IMR-90 (cell line): ENCODE results near the gene LSG1. TPM values are rescaled to one million over a fixed set of nuclear protein-coding genes. Genes with fewer than 3 reads are reported as not detected.

Experiments
- ATAC-seq: fragments of 200-7000 bp; cut with Tn5 transposase; 2 replicates; pipeline ENCODE4 v1.9.1; 2020; ENCODE audit warnings: low read depth, mild to moderate bottlenecking, moderate library complexity
- BruUV-seq: library from RNA; stranded (reverse); fragments of 400-500 nt; replicated peaks from 2 replicates; lab custom pipeline; 2021; lab: Mats Ljungman, UMichigan
- CTCF ChIA-PET: fragments of 300-600 bp; formaldehyde crosslinking; extraction: SDS; loops from one replicate; lab custom pipeline; 2021; ENCODE audit warnings: antibody characterized with exemption; lab: Yijun Ruan, JAX
- POLR2A ChIA-PET: fragments of 300-600 bp; sonication (Branson Sonifier 250); formaldehyde crosslinking; loops from one replicate; lab custom pipeline; 2022; ENCODE audit warnings: antibody characterized with exemption; ENCODE audit not compliant: unreplicated experiment; lab: Charles Lee
- DNase-seq: peaks from one replicate; pipeline ENCODE4 v3.0.0; 2013
- H2AFZ ChIP-seq: replicated peaks from 2 replicates; pipeline ENCODE3; 2013; ENCODE audit warnings: low read length, mild to moderate bottlenecking; ENCODE audit not compliant: poor library complexity
- H2AK5ac ChIP-seq: 2 replicates; pipeline ENCODE4 v1.6.1; 2013; ENCODE audit warnings: low read depth, low read length, inconsistent platforms
- H2AK9ac ChIP-seq: replicated peaks from 2 replicates; pipeline ENCODE3; 2013; ENCODE audit warnings: mild to moderate bottlenecking, low read depth, low read length, moderate library complexity; ENCODE audit not compliant: poor library complexity
- H2BK120ac ChIP-seq: 2 replicates; pipeline ENCODE4 v1.6.1; 2013; ENCODE audit warnings: low read depth, low read length, inconsistent platforms
- H2BK15ac ChIP-seq: 3 replicates; pipeline ENCODE4 v1.6.1; 2013; ENCODE audit warnings: low read depth, low read length, inconsistent platforms
- H2BK20ac ChIP-seq: 2 replicates; pipeline ENCODE4 v1.6.1; 2013; ENCODE audit warnings: low read depth, mild to moderate bottlenecking, inconsistent platforms, low read length, moderate library complexity
- H2BK5ac ChIP-seq: 2 replicates; pipeline ENCODE4 v1.6.1; 2013; ENCODE audit warnings: mild to moderate bottlenecking, low read depth, low read length, inconsistent platforms; ENCODE audit not compliant: poor library complexity, severe bottlenecking
- H3K14ac ChIP-seq: replicated peaks from 2 replicates; pipeline ENCODE4 v1.6.1; 2013; ENCODE audit warnings: low read depth, low read length, inconsistent platforms
- H3K18ac ChIP-seq: 2 replicates; pipeline ENCODE4 v1.6.1; 2013; ENCODE audit warnings: low read depth, low read length, control low read depth
- H3K23ac ChIP-seq: 2 replicates; pipeline ENCODE4 v1.6.1; 2013; ENCODE audit warnings: low read depth, low read length, inconsistent platforms
- H3K27ac ChIP-seq: 2 replicates; pipeline ENCODE4 v1.5.1; 2013; ENCODE audit warnings: mild to moderate bottlenecking, control low read depth, low read length; ENCODE audit not compliant: insufficient read depth
- H3K27me3 ChIP-seq: 2 replicates; pipeline ENCODE4 v1.6.1; 2013; ENCODE audit warnings: low read length; ENCODE audit not compliant: control insufficient read depth, insufficient read depth
- H3K36me3 ChIP-seq: 2 replicates; pipeline ENCODE4 v1.6.1; 2013; ENCODE audit warnings: low read length, mixed read lengths; ENCODE audit not compliant: control insufficient read depth, insufficient read depth
- H3K4ac ChIP-seq: 2 replicates; pipeline ENCODE4 v1.6.1; 2013; ENCODE audit warnings: low read depth, low read length, inconsistent platforms
- H3K4me1 ChIP-seq: 2 replicates; pipeline ENCODE4 v1.6.1; 2013; ENCODE audit warnings: low read length, mixed read lengths; ENCODE audit not compliant: control insufficient read depth, insufficient read depth
- H3K4me2 ChIP-seq: 2 replicates; pipeline ENCODE4 v1.6.1; 2013; ENCODE audit warnings: low read depth, mild to moderate bottlenecking, control low read depth, low read length, moderate library complexity
- H3K4me3 ChIP-seq: 2 replicates; pipeline ENCODE4 v1.5.1; 2013; ENCODE audit warnings: low read depth, mild to moderate bottlenecking, control low read depth, low read length, moderate library complexity; ENCODE audit not compliant: insufficient read depth
- H3K56ac ChIP-seq: 2 replicates; pipeline ENCODE4 v1.6.1; 2013; ENCODE audit warnings: low read length, inconsistent platforms; ENCODE audit not compliant: insufficient read depth; ENCODE audit errors: extremely low read depth
- H3K79me1 ChIP-seq, 2 experiments: 2 replicates each; pipeline ENCODE4 v1.6.1; 2013; ENCODE audit warnings: low read length in 2 of 2, inconsistent platforms in 1 of 2, low read depth in 1 of 2
- H3K9ac ChIP-seq: 2 replicates; pipeline ENCODE4 v1.6.1; 2013; ENCODE audit warnings: low read depth, low read length, control low read depth
- H3K9me1 ChIP-seq: 2 replicates; pipeline ENCODE4 v1.6.1; 2013; ENCODE audit warnings: low read length, inconsistent platforms; ENCODE audit not compliant: insufficient read depth
- H3K9me3 ChIP-seq: 2 replicates; pipeline ENCODE4 v1.6.1; 2013; ENCODE audit warnings: low read length; ENCODE audit not compliant: control insufficient read depth, insufficient read depth
- H4K20me1 ChIP-seq: 2 replicates; pipeline ENCODE4 v1.6.1; 2013; ENCODE audit warnings: low read length, inconsistent platforms; ENCODE audit not compliant: insufficient read depth
- H4K5ac ChIP-seq: 2 replicates; pipeline ENCODE4 v1.6.1; 2013; ENCODE audit warnings: mild to moderate bottlenecking, low read depth, low read length, control low read depth
- H4K8ac ChIP-seq, 2 experiments: 2 replicates each; pipeline ENCODE4 v1.6.1; 2013; ENCODE audit warnings: low read depth in 2 of 2, low read length in 2 of 2, control low read depth in 1 of 2, inconsistent platforms in 1 of 2
- H4K91ac ChIP-seq: 2 replicates; pipeline ENCODE4 v1.6.1; 2013; ENCODE audit warnings: low read depth, low read length, inconsistent platforms; ENCODE audit not compliant: insufficient read depth
- BHLHE40 ChIP-seq: fragments of 150-350 bp; IDR thresholded peaks from 2 replicates; pipeline ENCODE4 v1.6.1; 2016; ENCODE audit warnings: mild to moderate bottlenecking, low read depth, low read length
- CEBPB ChIP-seq: IDR thresholded peaks from 2 replicates; pipeline ENCODE4 v1.6.1; 2012; ENCODE audit warnings: low read depth, low read length, improper control_type of control experiment
- CHD1 ChIP-seq: IDR thresholded peaks from 2 replicates; pipeline ENCODE4 v1.6.1; 2012; ENCODE audit warnings: low read depth, low read length, improper control_type of control experiment
- CTCF ChIP-seq: conservative IDR thresholded peaks from 2 replicates; pipeline ENCODE4 v1.5.1; 2012; ENCODE audit warnings: mild to moderate bottlenecking, low read depth, low read length, improper control_type of control experiment
- ELK1 ChIP-seq: fragments of 150-350 bp; IDR thresholded peaks from 2 replicates; pipeline ENCODE4 v1.6.1; 2016; ENCODE audit warnings: low read depth, mild to moderate bottlenecking, low read length, moderate library complexity, borderline replicate concordance
- FOS ChIP-seq: fragments of 150-350 bp; IDR thresholded peaks from 2 replicates; pipeline ENCODE4 v1.6.1; 2016; ENCODE audit warnings: low read depth, low read length
- MAFK ChIP-seq: IDR thresholded peaks from 2 replicates; pipeline ENCODE4 v1.6.1; 2012; ENCODE audit warnings: low read depth, low read length, improper control_type of control experiment
- MAZ ChIP-seq: IDR thresholded peaks from 2 replicates; pipeline ENCODE4 v1.6.1; 2012; ENCODE audit warnings: low read depth, mild to moderate bottlenecking, low read length, improper control_type of control experiment, moderate library complexity, borderline replicate concordance
- MXI1 ChIP-seq: IDR thresholded peaks from 2 replicates; pipeline ENCODE4 v1.6.1; 2012; ENCODE audit warnings: low read depth, mild to moderate bottlenecking, low read length, moderate library complexity, borderline replicate concordance
- NFE2L2 ChIP-seq: fragments of 150-350 bp; IDR thresholded peaks from 2 replicates; pipeline ENCODE4 v1.6.1; 2016; ENCODE audit warnings: low read depth, mild to moderate bottlenecking, low read length
- POLR2A ChIP-seq: IDR thresholded peaks from 2 replicates; pipeline ENCODE4 v1.6.1; 2012; ENCODE audit warnings: mild to moderate bottlenecking, low read depth, low read length
- RAD21 ChIP-seq: IDR thresholded peaks from 2 replicates; pipeline ENCODE4 v1.6.1; 2012; ENCODE audit warnings: low read length, improper control_type of control experiment
- RCOR1 ChIP-seq: IDR thresholded peaks from 2 replicates; pipeline ENCODE4 v1.6.1; 2012; ENCODE audit warnings: mild to moderate bottlenecking, low read length, improper control_type of control experiment; ENCODE audit not compliant: insufficient replicate concordance
- SMC3 ChIP-seq: fragments of 150-350 bp; IDR thresholded peaks from 2 replicates; pipeline ENCODE4 v1.6.1; 2016; ENCODE audit warnings: low read depth, mild to moderate bottlenecking, antibody characterized with exemption, low read length, moderate library complexity
- USF2 ChIP-seq: fragments of 150-350 bp; IDR thresholded peaks from 2 replicates; pipeline ENCODE4 v1.6.1; 2017; ENCODE audit warnings: mild to moderate bottlenecking, antibody characterized with exemption, low read length, low read depth
- WGBS, 2 experiments: methylation state at CpG; one replicate each; pipeline versions ENCODE4 v1.1.5 to v1.1.7; 2013; ENCODE audit warnings: missing lambda C conversion rate in 2 of 2; ENCODE audit not compliant: insufficient read length in 1 of 2; ENCODE audit errors: extremely low coverage in 2 of 2; 5-methylcytosine and 5-hydroxymethylcytosine counted together
- dilution Hi-C: fragments of 300-500 bp; cut with HindIII; formaldehyde crosslinking; loops from one replicate; pipeline ENCODE4 v1.14.3; 2018; ENCODE audit warnings: low sequenced_read_pairs; ENCODE audit not compliant: unreplicated experiment
- in situ Hi-C: fragments of 300-500 bp; cut with MboI; formaldehyde crosslinking; loops from 3 replicates; pipeline ENCODE4 v1.14.3; 2019; ENCODE audit warnings: low sequenced_read_pairs, inconsistent platforms, mixed read lengths
- intact Hi-C: fragments of 100-400 bp; cut with micrococcal nuclease; formaldehyde crosslinking; loops from 2 replicates; pipeline ENCODE4 v1.10.0; 2022
- polyA plus RNA-seq, 3 experiments: library from polyadenylated mRNA; depleted of rRNA; stranded (reverse); fragments of >200 nt; gene quantifications; 2 replicates each; pipeline ENCODE4 v1.2.3, GENCODE V29; 2012; ENCODE audit warnings: low replicate concordance in 1 of 3
- total RNA-seq: library from RNA; depleted of rRNA; stranded (reverse); fragments of >200 nt; gene quantifications from 2 replicates; pipeline ENCODE4 v1.2.3, GENCODE V29; 2012

Gene LSG1
- total and polyA plus RNA-seq, 2 of the 4 experiments (the other 2 are of a cell fraction), result 26.8 to 45.2 TPM

GRCh38 chr3:194667363-194667762 is 4.6 kb downstream of the LSG1 start:
- no peak for DNase-seq
- H2BK20ac ChIP-seq, result no peak overlapping the region
- intact Hi-C loops (no loop called here), dilution Hi-C loops (no loop called here), in situ Hi-C loops (no loop called here)
- ChIA-PET CTCF (no interaction called here), POLR2A (no interaction called here)
- ATAC-seq, result no peak
- no peak overlapping the region for H4K8ac ChIP-seq
- H3K27me3 ChIP-seq, result no peaks in the 10 kb centered on the region
- no peak overlapping the region for H3K4me3 ChIP-seq
- H4K91ac ChIP-seq, result no peak overlapping the region
- H2AFZ ChIP-seq, result no peak overlapping the region
- peaks cover 6% of the 10 kb centered on the region; the same call in 1 of the 2 replicates for H4K20me1 ChIP-seq
- H3K4me2 ChIP-seq, result no peak overlapping the region
- no peaks in the 10 kb centered on the region for H3K9me3 ChIP-seq
- H2AK5ac ChIP-seq, result no peak overlapping the region
- no peaks in the 10 kb centered on the region for H3K4me1 ChIP-seq
- H2BK5ac ChIP-seq, result no peak overlapping the region
- no CpG with 5 or more reads among the region's 7 CpGs for WGBS, 2 experiments
- peaks cover 18 to 28% of the 10 kb centered on the region in 2 experiments; a peak in 3 of 4 replicates for H3K79me1 ChIP-seq
- no peak overlapping the region for H2BK120ac ChIP-seq
- no peak overlapping the region for H3K56ac ChIP-seq
- TF ChIP-seq SMC3 (no peak), CEBPB (no peak), MAZ (no peak), RCOR1 (no peak), ELK1 (no peak), USF2 (no peak), MXI1 (no peak), NFE2L2 (no peak), CTCF (no peak), CHD1 (no peak), POLR2A (no peak), MAFK (no peak), BHLHE40 (no peak), FOS (no peak), RAD21 (no peak)
- no peak overlapping the region for H3K23ac ChIP-seq
- H3K9ac ChIP-seq, result no peak overlapping the region
- no peak overlapping the region for H4K5ac ChIP-seq
- no peak overlapping the region for H2BK15ac ChIP-seq
- no peak overlapping the region for H3K4ac ChIP-seq
- H3K36me3 ChIP-seq, result peaks cover 16% of the 10 kb centered on the region
- BruUV-seq, result no TSS peak
- no peak overlapping the region for H3K18ac ChIP-seq
- H3K27ac ChIP-seq, result no peak overlapping the region
- no peaks in the 10 kb centered on the region for H3K9me1 ChIP-seq
- H2AK9ac ChIP-seq, result no peak overlapping the region
- H3K14ac ChIP-seq, result no peak overlapping the region
